Measurements from ENCODE around the gene TYK2. TPM values are rescaled to one million over a fixed set of nuclear protein-coding genes. Genes with fewer than 3 reads are reported as not detected.
"Not testable (repeated sequence)": the region's sequence is repeated elsewhere in the genome, so short reads cannot be mapped to it uniquely, and the experiment has no call there.

Gene TYK2
- polyA plus RNA-seq, 1 donor = 111 TPM

GRCh38 chr19:10408511-10409283 is 28.3 kb upstream of the TYK2 start:
- no peak for DNase-seq
- H3K27ac ChIP-seq (ENCODE audit: low read length) = no peak overlapping the region
- no CpG with 5 or more reads among the region's 18 CpGs for WGBS (ENCODE audit: insufficient coverage, low lambda C conversion rate)
- no peaks in the 10 kb centered on the region for H3K36me3 ChIP-seq (ENCODE audit: control insufficient read depth, insufficient read depth, low read length)
- no peak overlapping the region for H3K4me3 ChIP-seq (ENCODE audit: low read length)
- H3K27me3 ChIP-seq (ENCODE audit: control insufficient read depth, insufficient read depth, low read length) = peaks cover 46% of the 10 kb centered on the region
- H3K4me1 ChIP-seq (ENCODE audit: control insufficient read depth, insufficient read depth, low read length) = peaks cover 8% of the 10 kb centered on the region
- peaks cover 2% of the 10 kb centered on the region for H3K9me3 ChIP-seq (ENCODE audit: control insufficient read depth, low read depth, low read length)

GRCh38 chr19:10407096-10407495 is 26.7 kb upstream of the TYK2 start:
- Histone ChIP-seq H3K36me3 (ENCODE audit: control insufficient read depth, insufficient read depth, low read length) (no peaks in the 10 kb centered on the region), H3K4me1 (ENCODE audit: control insufficient read depth, insufficient read depth, low read length) (peaks cover 11% of the 10 kb centered on the region), H3K27me3 (ENCODE audit: control insufficient read depth, insufficient read depth, low read length) (peaks cover 40% of the 10 kb centered on the region), H3K27ac (ENCODE audit: low read length) (no peak overlapping the region), H3K9me3 (ENCODE audit: control insufficient read depth, low read depth, low read length) (peaks cover 2% of the 10 kb centered on the region), H3K4me3 (ENCODE audit: low read length) (no peak overlapping the region)
- DNase-seq = no peak

DNA sequence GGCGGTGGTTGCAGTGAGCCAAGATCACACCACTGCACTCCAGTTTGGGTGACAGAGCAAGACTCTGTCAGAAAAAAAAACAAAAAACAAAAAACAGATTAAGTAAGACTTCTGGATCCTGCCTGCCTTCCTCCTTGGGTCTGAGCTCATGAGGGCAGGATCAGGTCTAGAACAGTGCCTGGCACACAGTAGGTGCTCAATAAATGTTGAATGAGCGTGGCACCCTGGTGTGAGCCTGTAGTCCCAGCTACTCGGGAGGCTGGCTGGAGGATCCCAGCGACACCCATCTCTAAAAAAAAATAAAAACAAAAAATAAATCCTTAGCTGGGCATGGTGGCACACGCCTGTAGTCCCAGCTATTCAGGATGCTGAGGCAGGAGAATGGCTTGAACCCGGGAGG is 25.8 kb upstream of the TYK2 start:
- H3K4me1 ChIP-seq (ENCODE audit: control insufficient read depth, insufficient read depth, low read length) = peaks cover 13% of the 10 kb centered on the region
- H3K4me3 ChIP-seq (ENCODE audit: low read length) = no peak overlapping the region
- DNase-seq = no peak
- 69% methylated on average over 3 of the region's 6 CpGs for WGBS (ENCODE audit: insufficient coverage, low lambda C conversion rate)
- H3K36me3 ChIP-seq (ENCODE audit: control insufficient read depth, insufficient read depth, low read length) = no peaks in the 10 kb centered on the region
- H3K27me3 ChIP-seq (ENCODE audit: control insufficient read depth, insufficient read depth, low read length) = peaks cover 40% of the 10 kb centered on the region
- no peak overlapping the region for H3K27ac ChIP-seq (ENCODE audit: low read length)
- H3K9me3 ChIP-seq (ENCODE audit: control insufficient read depth, low read depth, low read length) = peaks cover 2% of the 10 kb centered on the region

- no peak overlapping the region for H3K27ac ChIP-seq (ENCODE audit: low read length)
- peak overlapping the region; percentile 100 for H3K4me3 ChIP-seq (ENCODE audit: low read length)
- WGBS (ENCODE audit: insufficient coverage, low lambda C conversion rate) = no CpG with 5 or more reads among the region's 43 CpGs
- peaks cover 40% of the 10 kb centered on the region for H3K27me3 ChIP-seq (ENCODE audit: control insufficient read depth, insufficient read depth, low read length)
- H3K9me3 ChIP-seq (ENCODE audit: control insufficient read depth, low read depth, low read length) = peaks cover 2% of the 10 kb centered on the region
- no peaks in the 10 kb centered on the region for H3K36me3 ChIP-seq (ENCODE audit: control insufficient read depth, insufficient read depth, low read length)
- DNase-seq = no peak
- peaks cover 13% of the 10 kb centered on the region for H3K4me1 ChIP-seq (ENCODE audit: control insufficient read depth, insufficient read depth, low read length)
These were observed 24.8 kb upstream of the TYK2 start for GRCh38 chr19:10404888-10405820.

DNA sequence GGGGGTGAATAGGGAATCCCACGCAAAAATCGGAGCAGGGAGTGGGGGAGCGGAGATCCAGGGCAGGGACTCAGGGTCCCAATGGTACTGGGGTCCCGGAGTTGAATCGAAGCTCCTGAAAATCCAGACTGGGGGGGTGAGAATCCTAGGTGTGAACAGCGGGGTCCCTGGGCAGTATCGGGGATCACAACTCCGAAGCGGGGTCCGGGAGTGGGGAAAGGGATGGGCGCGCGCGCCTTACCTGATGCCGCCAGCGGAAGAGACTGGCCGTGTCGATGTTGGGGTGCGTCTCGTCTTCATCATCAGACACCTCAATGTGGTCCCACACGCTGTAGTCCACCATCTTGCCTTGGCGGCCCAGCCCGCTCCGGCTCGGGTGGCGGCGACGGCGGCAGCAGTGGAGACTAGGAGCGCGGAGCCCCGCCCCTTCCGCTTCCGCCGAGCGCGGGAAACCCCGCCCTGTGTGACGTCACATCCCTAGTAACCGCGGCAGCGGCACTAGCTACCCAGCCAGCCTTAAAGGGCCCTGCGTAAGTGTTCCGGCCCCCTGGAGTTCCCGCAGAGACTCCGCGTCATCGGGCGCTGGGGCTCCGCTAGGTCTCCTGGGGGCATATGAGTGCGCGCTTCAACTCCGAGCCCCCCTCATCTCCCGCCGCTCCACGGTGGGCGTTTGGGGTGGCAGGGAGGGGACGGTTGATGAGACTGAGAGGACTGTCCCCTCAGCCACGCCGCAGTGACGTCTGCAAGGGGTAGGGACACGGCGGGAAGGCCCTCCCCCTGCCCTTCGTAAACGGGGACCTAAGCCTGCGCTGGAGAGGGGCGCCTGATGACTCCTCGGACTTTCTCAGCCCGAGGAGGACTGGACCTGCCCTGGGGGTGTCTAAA is 23.0 kb upstream of the TYK2 start, which contains the start of gene CDC37:
Gene CDC37, minus strand, starts transcription at position 406 of the 885 bp plus-strand sequence. Its CDS starts 63 bp downstream, at position 343.
- peaks cover 35% of the 10 kb centered on the region for H3K27me3 ChIP-seq (ENCODE audit: control insufficient read depth, insufficient read depth, low read length)
- peaks cover 13% of the 10 kb centered on the region for H3K4me1 ChIP-seq (ENCODE audit: control insufficient read depth, insufficient read depth, low read length)
- peak within 1 kb of the TSS; percentile 100 for H3K4me3 ChIP-seq (ENCODE audit: low read length)
- H3K36me3 ChIP-seq (ENCODE audit: control insufficient read depth, insufficient read depth, low read length) = peaks cover 6% of the 10 kb centered on the region
- H3K27ac ChIP-seq (ENCODE audit: low read length) = peak within 1 kb of the TSS; percentile 37
- H3K9me3 ChIP-seq (ENCODE audit: control insufficient read depth, low read depth, low read length) = peaks cover 2% of the 10 kb centered on the region
- WGBS (ENCODE audit: insufficient coverage, low lambda C conversion rate) = no CpG with 5 or more reads among the region's 69 CpGs
- DNase-seq = peak; percentile 96 to 97

GRCh38 chr19:10402441-10403038 is 22.2 kb upstream of the TYK2 start:
- Histone ChIP-seq H3K36me3 (ENCODE audit: control insufficient read depth, insufficient read depth, low read length) (peaks cover 12% of the 10 kb centered on the region), H3K4me3 (ENCODE audit: low read length) (peak overlapping the region; percentile 100), H3K4me1 (ENCODE audit: control insufficient read depth, insufficient read depth, low read length) (peaks cover 13% of the 10 kb centered on the region), H3K9me3 (ENCODE audit: control insufficient read depth, low read depth, low read length) (peaks cover 2% of the 10 kb centered on the region), H3K27me3 (ENCODE audit: control insufficient read depth, insufficient read depth, low read length) (peaks cover 29% of the 10 kb centered on the region), H3K27ac (ENCODE audit: low read length) (peak overlapping the region; percentile 37)
- WGBS (ENCODE audit: insufficient coverage, low lambda C conversion rate) = 0% methylated on average over 1 of the region's 15 CpGs
- DNase-seq = peak in 1 of 2 donors; percentile 48

GRCh38 chr19:10399878-10400277 is 19.5 kb upstream of the TYK2 start:
- DNase-seq = no peak
- Histone ChIP-seq H3K9me3 (ENCODE audit: control insufficient read depth, low read depth, low read length) (peaks cover 2% of the 10 kb centered on the region), H3K4me1 (ENCODE audit: control insufficient read depth, insufficient read depth, low read length) (peaks cover 11% of the 10 kb centered on the region), H3K4me3 (ENCODE audit: low read length) (no peak overlapping the region), H3K27ac (ENCODE audit: low read length) (no peak overlapping the region), H3K27me3 (ENCODE audit: control insufficient read depth, insufficient read depth, low read length) (peaks cover 5% of the 10 kb centered on the region), H3K36me3 (ENCODE audit: control insufficient read depth, insufficient read depth, low read length) (peaks cover 23% of the 10 kb centered on the region)
- WGBS (ENCODE audit: insufficient coverage, low lambda C conversion rate) = 100% methylated on average over 1 of the region's 8 CpGs

- H3K9me3 ChIP-seq (ENCODE audit: control insufficient read depth, low read depth, low read length); H3K27ac ChIP-seq (ENCODE audit: low read length): not testable (repeated sequence)
- WGBS (ENCODE audit: insufficient coverage, low lambda C conversion rate) = no CpG with 5 or more reads among the region's 8 CpGs
These were observed 19.0 kb upstream of the TYK2 start for GRCh38 chr19:10399340-10399739.

GRCh38 chr19:10398819-10399218 is 18.4 kb upstream of the TYK2 start:
- no CpG with 5 or more reads among the region's 9 CpGs for WGBS (ENCODE audit: insufficient coverage, low lambda C conversion rate)
- DNase-seq = no peak
- Histone ChIP-seq H3K27me3 (ENCODE audit: control insufficient read depth, insufficient read depth, low read length) (no peaks in the 10 kb centered on the region), H3K36me3 (ENCODE audit: control insufficient read depth, insufficient read depth, low read length) (peaks cover 30% of the 10 kb centered on the region), H3K9me3 (ENCODE audit: control insufficient read depth, low read depth, low read length) (no peaks in the 10 kb centered on the region), H3K4me1 (ENCODE audit: control insufficient read depth, insufficient read depth, low read length) (peaks cover 5% of the 10 kb centered on the region), H3K4me3 (ENCODE audit: low read length) (no peak overlapping the region), H3K27ac (ENCODE audit: low read length) (no peak overlapping the region)

More at GRCh38 chr19:10399340-10399739, 19.0 kb upstream of the TYK2 start:
- not testable (repeated sequence) for H3K27me3 ChIP-seq (ENCODE audit: control insufficient read depth, insufficient read depth, low read length); H3K4me3 ChIP-seq (ENCODE audit: low read length); H3K4me1 ChIP-seq (ENCODE audit: control insufficient read depth, insufficient read depth, low read length); DNase-seq
- H3K36me3 ChIP-seq (ENCODE audit: control insufficient read depth, insufficient read depth, low read length) = peaks cover 27% of the 10 kb centered on the region
